ENCODE measurements around the gene GOLGA6L10. TPM values are rescaled to one million over a fixed set of nuclear protein-coding genes. Genes with fewer than 3 reads are reported as not detected.
"Not testable (repeated sequence)": the region's sequence is repeated elsewhere in the genome, so short reads cannot be mapped to it uniquely, and the experiment has no call there.

Gene GOLGA6L10
- total and polyA plus RNA-seq, 2 donors (not counting 1 experiment from before 2014, with no cell fraction given): 0.16 to 0.99 TPM

DNA sequence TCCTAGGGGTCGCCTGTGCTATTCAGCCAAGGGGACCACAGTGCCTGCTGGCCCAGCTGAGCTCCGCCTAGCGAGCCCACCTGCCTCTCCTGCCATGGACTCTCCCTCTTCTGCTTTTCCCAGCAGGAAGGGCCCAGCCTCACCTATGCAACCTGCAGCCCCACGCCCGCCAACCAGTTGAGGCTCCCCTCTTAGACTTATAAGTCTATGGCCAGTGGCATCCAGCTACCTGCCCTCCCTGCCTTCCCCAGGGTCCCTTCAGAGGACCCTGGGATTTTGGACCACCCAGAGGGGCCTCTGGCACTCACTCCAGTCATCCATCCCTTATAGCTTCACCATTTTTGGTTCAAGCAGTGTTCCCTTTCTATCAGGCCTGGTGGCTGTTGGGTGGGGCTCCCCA, 12.2 kb downstream of the GOLGA6L10 start:
- H3K79me2 ChIP-seq (ENCODE audit: control insufficient read depth, insufficient read depth, low read length); H3K4me1 ChIP-seq (ENCODE audit: control insufficient read depth, extremely low read depth, insufficient read depth, low read length); H3K27me3 ChIP-seq (ENCODE audit: control insufficient read depth, insufficient read depth, low read length); H2AFZ ChIP-seq (ENCODE audit: low read length); H4K20me1 ChIP-seq (ENCODE audit: control insufficient read depth, extremely low read depth, insufficient read depth, low read length); H3K4me3 ChIP-seq (replicated peaks in 1 of 4; ENCODE audit: control extremely low read depth in 1 of 4, insufficient read depth in 1 of 4, low read depth in 3 of 4, low read length in 4 of 4); DNase-seq (ENCODE audit: low read depth in 2 of 2); H3K4me2 ChIP-seq (ENCODE audit: extremely low read depth, insufficient read depth, low read length); H3K9ac ChIP-seq (ENCODE audit: insufficient read depth, low read length); H3K9me3 ChIP-seq (ENCODE audit: control insufficient read depth, insufficient read depth, low read depth, low read length); H3K27ac ChIP-seq (ENCODE audit: insufficient read depth, low read length); H3K36me3 ChIP-seq (ENCODE audit: control insufficient read depth, insufficient read depth, low read length): not testable (repeated sequence)

DNA sequence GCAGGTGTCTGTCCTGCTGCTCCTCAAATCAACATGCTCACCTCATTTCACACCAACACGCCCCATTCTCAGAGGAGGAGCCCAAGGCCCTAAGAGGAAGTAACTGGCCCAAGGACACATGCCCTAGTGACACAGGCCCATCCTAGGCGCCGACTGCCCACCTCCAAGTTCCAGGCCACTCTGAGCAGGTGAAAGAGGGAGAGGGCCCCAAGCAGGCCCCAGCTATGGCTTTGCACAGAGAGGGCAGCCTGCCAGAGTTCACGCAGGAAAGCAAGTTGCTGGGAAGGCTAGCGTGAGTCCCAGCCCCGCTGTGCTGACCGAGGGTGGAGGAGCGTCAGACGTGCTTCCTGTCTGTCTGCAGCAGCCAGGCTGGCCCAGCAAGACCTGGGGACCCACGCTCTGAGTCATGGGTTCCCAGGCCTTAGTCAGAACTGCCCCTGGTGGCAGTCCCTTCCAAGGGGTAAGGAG, 13.1 kb downstream of the GOLGA6L10 start:
- not testable (repeated sequence) for H3K4me2 ChIP-seq (ENCODE audit: extremely low read depth, insufficient read depth, low read length)

DNA sequence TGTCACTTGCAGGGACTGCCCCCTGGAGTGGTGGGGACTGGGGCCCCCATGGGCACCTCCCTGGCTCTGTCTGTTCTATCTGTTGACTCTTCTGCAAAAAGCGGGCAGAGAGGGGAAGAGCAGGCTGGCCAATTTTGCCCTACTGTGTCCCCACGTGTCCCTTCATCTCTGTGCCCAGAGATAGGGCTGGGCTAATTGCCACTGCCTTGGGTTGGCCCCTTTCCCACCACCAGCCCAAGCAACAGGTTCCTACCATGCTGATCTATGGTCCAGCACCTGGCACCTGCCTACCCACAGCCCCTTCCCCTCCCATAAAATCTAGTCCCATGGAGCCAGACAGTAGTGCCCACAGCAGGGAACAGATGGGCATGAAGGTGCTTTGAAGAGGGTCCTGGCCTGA, 14.3 kb downstream of the GOLGA6L10 start:
- not testable (repeated sequence) for H4K20me1 ChIP-seq (ENCODE audit: control insufficient read depth, extremely low read depth, insufficient read depth, low read length); DNase-seq (ENCODE audit: low read depth in 2 of 2); H3K4me1 ChIP-seq (ENCODE audit: control insufficient read depth, extremely low read depth, insufficient read depth, low read length); H2AFZ ChIP-seq (ENCODE audit: low read length); H3K27ac ChIP-seq (ENCODE audit: insufficient read depth, low read length); H3K79me2 ChIP-seq (ENCODE audit: control insufficient read depth, insufficient read depth, low read length); H3K9me3 ChIP-seq (ENCODE audit: control insufficient read depth, insufficient read depth, low read depth, low read length); H3K9ac ChIP-seq (ENCODE audit: insufficient read depth, low read length); H3K27me3 ChIP-seq (ENCODE audit: control insufficient read depth, insufficient read depth, low read length); H3K36me3 ChIP-seq (ENCODE audit: control insufficient read depth, insufficient read depth, low read length); H3K4me2 ChIP-seq (ENCODE audit: extremely low read depth, insufficient read depth, low read length); H3K4me3 ChIP-seq (replicated peaks in 1 of 4; ENCODE audit: control extremely low read depth in 1 of 4, insufficient read depth in 1 of 4, low read depth in 3 of 4, low read length in 4 of 4)

More for the DNA sequence above, 13.1 kb downstream of the GOLGA6L10 start:
- peak in 1 of 2 donors; percentile 48 for DNase-seq (ENCODE audit: low read depth in 2 of 2)
- not testable (repeated sequence) for H3K27me3 ChIP-seq (ENCODE audit: control insufficient read depth, insufficient read depth, low read length); H3K4me1 ChIP-seq (ENCODE audit: control insufficient read depth, extremely low read depth, insufficient read depth, low read length); H3K79me2 ChIP-seq (ENCODE audit: control insufficient read depth, insufficient read depth, low read length); H3K27ac ChIP-seq (ENCODE audit: insufficient read depth, low read length); H3K9ac ChIP-seq (ENCODE audit: insufficient read depth, low read length); H2AFZ ChIP-seq (ENCODE audit: low read length); H3K4me3 ChIP-seq (replicated peaks in 1 of 4; ENCODE audit: control extremely low read depth in 1 of 4, insufficient read depth in 1 of 4, low read depth in 3 of 4, low read length in 4 of 4); H3K36me3 ChIP-seq (ENCODE audit: control insufficient read depth, insufficient read depth, low read length); H3K9me3 ChIP-seq (ENCODE audit: control insufficient read depth, insufficient read depth, low read depth, low read length); H4K20me1 ChIP-seq (ENCODE audit: control insufficient read depth, extremely low read depth, insufficient read depth, low read length)

DNA sequence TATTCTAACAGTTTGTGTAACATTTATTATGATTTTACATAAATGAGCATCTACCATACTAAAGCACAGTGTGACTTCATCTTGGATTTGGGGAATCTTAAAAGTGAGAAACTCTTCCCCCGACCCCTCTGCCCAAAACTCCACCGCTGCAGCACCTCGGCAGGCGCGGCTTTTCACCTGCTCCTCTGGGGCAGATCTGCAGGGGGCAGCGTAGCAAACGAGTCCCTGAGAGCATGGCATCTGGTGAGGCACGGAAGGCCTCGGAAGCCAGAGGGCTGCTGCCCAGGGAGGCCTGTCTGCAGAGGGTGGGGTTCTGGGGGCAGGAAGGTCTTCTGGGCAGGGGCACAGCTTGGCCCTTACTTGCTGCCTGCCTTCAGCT, 14.7 kb downstream of the GOLGA6L10 start:
- H3K27ac ChIP-seq (ENCODE audit: insufficient read depth, low read length); H3K9me3 ChIP-seq (ENCODE audit: control insufficient read depth, insufficient read depth, low read depth, low read length); H3K27me3 ChIP-seq (ENCODE audit: control insufficient read depth, insufficient read depth, low read length); H3K4me1 ChIP-seq (ENCODE audit: control insufficient read depth, extremely low read depth, insufficient read depth, low read length); H4K20me1 ChIP-seq (ENCODE audit: control insufficient read depth, extremely low read depth, insufficient read depth, low read length); H3K4me3 ChIP-seq (replicated peaks in 1 of 4; ENCODE audit: control extremely low read depth in 1 of 4, insufficient read depth in 1 of 4, low read depth in 3 of 4, low read length in 4 of 4); H3K4me2 ChIP-seq (ENCODE audit: extremely low read depth, insufficient read depth, low read length); H3K79me2 ChIP-seq (ENCODE audit: control insufficient read depth, insufficient read depth, low read length); DNase-seq (ENCODE audit: low read depth in 2 of 2); H3K9ac ChIP-seq (ENCODE audit: insufficient read depth, low read length); H2AFZ ChIP-seq (ENCODE audit: low read length); H3K36me3 ChIP-seq (ENCODE audit: control insufficient read depth, insufficient read depth, low read length): not testable (repeated sequence)

DNA sequence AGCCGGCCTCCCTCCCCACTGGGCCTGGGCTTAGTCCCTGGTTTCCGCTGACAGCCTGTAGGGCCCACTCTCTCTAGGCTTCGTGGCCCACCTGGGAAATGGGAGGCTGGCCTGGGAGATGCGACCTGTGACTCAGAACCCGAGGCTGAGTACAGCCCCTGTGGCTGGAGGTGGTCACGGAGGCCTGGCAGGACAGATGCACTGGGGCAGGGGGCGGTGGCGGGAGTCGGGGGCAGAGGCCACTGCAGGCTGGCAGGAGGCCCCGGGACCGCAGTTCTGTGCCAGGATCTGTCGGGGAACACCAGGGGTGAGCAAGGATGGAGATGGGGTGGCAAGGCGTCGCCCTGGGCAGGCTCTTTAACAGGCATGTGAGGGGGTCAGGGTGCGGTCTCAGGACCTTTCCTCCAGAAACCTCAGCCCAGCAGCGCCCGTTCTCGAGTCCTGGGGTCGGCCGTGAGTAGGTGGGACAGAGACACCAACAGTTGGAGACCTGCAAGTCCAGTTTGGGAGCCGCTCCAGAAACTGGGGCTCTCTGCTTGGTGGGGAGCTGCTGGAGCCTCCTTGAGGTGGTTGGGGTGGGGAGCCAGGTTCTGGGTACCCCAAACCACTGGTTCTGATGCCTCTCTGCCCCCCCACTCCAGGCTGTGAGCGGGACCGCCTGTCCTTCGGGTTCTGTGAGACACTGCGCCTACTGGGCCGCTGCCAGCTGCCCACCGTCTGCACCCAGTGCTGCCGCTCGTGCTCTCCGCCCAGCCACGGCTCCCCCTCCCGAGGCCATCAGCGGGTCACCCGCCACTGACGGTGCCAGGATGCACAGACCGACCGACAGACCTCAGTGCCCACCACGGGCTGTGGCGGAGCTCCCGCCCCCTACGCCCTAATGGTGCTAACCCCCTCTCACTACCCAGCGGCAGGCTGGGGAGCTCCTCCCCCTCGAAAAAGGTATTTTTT, 15.4 kb downstream of the GOLGA6L10 start:
- not testable (repeated sequence) for H3K9me3 ChIP-seq (ENCODE audit: control insufficient read depth, insufficient read depth, low read depth, low read length); H3K27ac ChIP-seq (ENCODE audit: insufficient read depth, low read length); H4K20me1 ChIP-seq (ENCODE audit: control insufficient read depth, extremely low read depth, insufficient read depth, low read length); H3K4me1 ChIP-seq (ENCODE audit: control insufficient read depth, extremely low read depth, insufficient read depth, low read length); H3K79me2 ChIP-seq (ENCODE audit: control insufficient read depth, insufficient read depth, low read length); H3K27me3 ChIP-seq (ENCODE audit: control insufficient read depth, insufficient read depth, low read length); H3K4me2 ChIP-seq (ENCODE audit: extremely low read depth, insufficient read depth, low read length); H3K9ac ChIP-seq (ENCODE audit: insufficient read depth, low read length); H3K36me3 ChIP-seq (ENCODE audit: control insufficient read depth, insufficient read depth, low read length); DNase-seq (ENCODE audit: low read depth in 2 of 2); H3K4me3 ChIP-seq (replicated peaks in 1 of 4; ENCODE audit: control extremely low read depth in 1 of 4, insufficient read depth in 1 of 4, low read depth in 3 of 4, low read length in 4 of 4); H2AFZ ChIP-seq (ENCODE audit: low read length)

DNA sequence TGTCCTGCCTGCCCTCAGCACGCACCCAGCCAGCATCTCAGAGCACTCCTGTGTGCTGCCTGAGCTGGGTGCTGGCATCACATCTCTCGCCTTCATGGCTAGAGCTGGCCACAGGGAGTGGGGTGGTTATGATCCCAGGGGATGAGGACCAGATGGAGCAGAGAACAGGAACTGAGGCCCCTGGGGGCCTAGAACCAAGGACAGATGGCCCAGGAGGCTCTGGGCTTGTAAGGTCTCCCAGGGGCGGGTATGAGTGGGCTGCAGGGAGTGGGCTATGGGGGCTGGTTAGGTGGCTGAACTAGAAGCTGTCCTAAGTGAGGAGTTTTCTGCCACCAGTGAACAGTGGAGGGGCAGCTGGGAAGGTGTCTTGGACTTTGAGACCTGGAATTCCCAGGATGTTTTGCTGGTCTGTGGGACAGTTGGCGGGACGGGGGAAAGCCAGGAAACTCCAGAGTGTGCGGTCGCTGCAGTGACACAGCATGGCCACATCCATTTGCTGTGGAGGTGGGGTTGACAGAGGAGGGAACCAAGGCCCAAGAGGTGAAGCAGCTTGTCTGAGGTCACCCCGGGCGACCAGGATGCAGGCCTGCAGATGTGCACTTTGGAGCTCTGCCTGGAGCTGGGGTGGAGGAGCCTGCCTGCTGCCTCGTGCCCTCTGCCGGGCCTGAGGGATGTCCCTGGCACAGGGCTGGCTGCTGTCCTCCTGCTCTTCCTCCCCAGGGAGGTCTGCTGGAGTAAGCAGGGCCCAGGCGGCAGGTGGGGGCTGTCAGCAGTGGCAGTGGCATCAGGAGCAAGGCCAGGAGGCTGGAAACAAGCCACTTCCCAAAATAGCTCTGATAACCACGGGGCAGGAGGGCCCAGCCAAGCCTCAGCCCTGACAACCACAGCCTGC, 16.3 kb downstream of the GOLGA6L10 start:
- H3K4me3 ChIP-seq (replicated peaks in 1 of 4; ENCODE audit: control extremely low read depth in 1 of 4, insufficient read depth in 1 of 4, low read depth in 3 of 4, low read length in 4 of 4); H3K27ac ChIP-seq (ENCODE audit: insufficient read depth, low read length); H4K20me1 ChIP-seq (ENCODE audit: control insufficient read depth, extremely low read depth, insufficient read depth, low read length); H3K27me3 ChIP-seq (ENCODE audit: control insufficient read depth, insufficient read depth, low read length); H2AFZ ChIP-seq (ENCODE audit: low read length); H3K79me2 ChIP-seq (ENCODE audit: control insufficient read depth, insufficient read depth, low read length); H3K36me3 ChIP-seq (ENCODE audit: control insufficient read depth, insufficient read depth, low read length); H3K9me3 ChIP-seq (ENCODE audit: control insufficient read depth, insufficient read depth, low read depth, low read length); DNase-seq (ENCODE audit: low read depth in 2 of 2); H3K4me1 ChIP-seq (ENCODE audit: control insufficient read depth, extremely low read depth, insufficient read depth, low read length); H3K9ac ChIP-seq (ENCODE audit: insufficient read depth, low read length); H3K4me2 ChIP-seq (ENCODE audit: extremely low read depth, insufficient read depth, low read length): not testable (repeated sequence)
